K562 (cell line): ENCODE results near the gene HIVEP3.

Source experiments
- BRCA1 ChIP-seq, 2 experiments: fragments of 450-650 bp in 1 of 2; sonication (generic) in 1 of 2; formaldehyde crosslinking in 1 of 2; IDR thresholded peaks; 2 replicates each; pipeline versions ENCODE4 v1.5.0 to v1.6.1; 2017 to 2020; ENCODE audit warnings: mild to moderate bottlenecking in 1 of 2, missing genetic modification reagents in 1 of 2
- EZH2 ChIP-seq: IDR thresholded peaks from 2 replicates; pipeline ENCODE4 v1.6.1; 2012; ENCODE audit warnings: low read depth, mild to moderate bottlenecking, inconsistent platforms, low read length, borderline replicate concordance
- SMAD3 ChIP-seq: fragments of 450-650 bp; formaldehyde crosslinking; conservative IDR thresholded peaks from 2 replicates; pipeline ENCODE4 v1.4.0; 2020; ENCODE audit warnings: mild to moderate bottlenecking
- ZBTB7A ChIP-seq: IDR thresholded peaks from 2 replicates; pipeline ENCODE4 v1.6.1; 2011; ENCODE audit warnings: low read depth, mild to moderate bottlenecking, low read length, moderate library complexity, borderline replicate concordance; ENCODE audit not compliant: control insufficient read depth
- ZNF699 ChIP-seq: fragments of 250-450 bp; sonication (Bioruptor Pico); IDR thresholded peaks from 2 replicates; pipeline ENCODE4 v1.8.0; 2021; ENCODE audit warnings: mild to moderate bottlenecking, moderate library complexity; ENCODE audit not compliant: insufficient replicate concordance

DNA sequence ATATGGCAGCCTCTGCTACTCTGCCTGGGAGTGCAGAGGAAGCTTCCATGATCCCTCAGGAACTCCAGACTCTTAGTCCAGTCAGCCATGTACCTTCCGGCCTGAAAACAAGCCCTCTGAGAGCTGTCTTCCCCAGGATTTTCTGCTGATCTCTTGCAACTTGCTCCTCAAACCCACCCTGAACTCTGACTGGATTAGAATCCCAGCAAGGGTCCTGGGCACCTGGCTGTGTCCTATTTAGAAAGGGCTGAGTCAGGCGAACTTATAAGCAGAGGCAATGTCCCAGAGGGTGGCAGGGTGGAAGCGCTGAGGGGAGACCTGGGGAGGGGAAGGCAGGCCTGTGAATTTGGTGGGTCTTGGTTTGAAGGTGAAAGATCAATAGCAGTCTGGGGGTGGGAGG lies 249.8 kb downstream of the HIVEP3 start:
- TF ChIP-seq ZNF699: no peak
- TF ChIP-seq BRCA1 (IDR thresholded peaks at IDR 0.05): no peak
- no peak for TF ChIP-seq BRCA1 (CRISPR knock-in tag; IDR thresholded peaks at IDR 0.05)
- TF ChIP-seq SMAD3 (CRISPR knock-in tag): no peak
- TF ChIP-seq EZH2: no peak
- TF ChIP-seq ZBTB7A: no peak
